Activated CD4-positive, alpha-beta T cell treated with anti-CD3 and anti-CD28 coated beads, Interleukin-2, amount 10 ng/mL, durations not matched to agents 7 days and 5 days (primary cell): Measurements from ENCODE around the gene HDAC8. TPM values are rescaled to one million over a fixed set of nuclear protein-coding genes. Genes with fewer than 3 reads are reported as not detected.
A peak's percentile ranks its signal among the peaks of the same experiment; 100 is the strongest.
"Not testable (repeated sequence)": the region's sequence is repeated elsewhere in the genome, so short reads cannot be mapped to it uniquely, and the experiment has no call there.

Experiments
- CTCF ChIA-PET: fragments of 350-600 bp; sonication (Branson Sonifier 250); formaldehyde crosslinking; loops from one replicate; lab custom pipeline; 2021; ENCODE audit warnings: antibody characterized with exemption; lab: Charles Lee
- POLR2A ChIA-PET: fragments of 350-600 bp; sonication (Branson Sonifier 250); formaldehyde crosslinking; loops from one replicate; lab custom pipeline; 2021; ENCODE audit warnings: antibody characterized with exemption; lab: Charles Lee
- DNase-seq: peaks from one replicate; pipeline ENCODE4 v3.0.0-alpha.2; 2020
- H3K27ac Mint-ChIP-seq: one replicate; pipeline ENCODE4 v1.8.0; 2021; ENCODE audit warnings: mild to moderate bottlenecking, moderate library complexity, mixed read lengths
- H3K27me3 Mint-ChIP-seq: one replicate; pipeline ENCODE4 v1.8.0; 2021; ENCODE audit warnings: mixed read lengths
- H3K36me3 Mint-ChIP-seq: one replicate; pipeline ENCODE4 v1.8.0; 2021; ENCODE audit warnings: low read depth, mixed read lengths
- H3K4me1 Mint-ChIP-seq: one replicate; pipeline ENCODE4 v1.8.0; 2021; ENCODE audit warnings: mixed read lengths
- H3K4me3 Mint-ChIP-seq: one replicate; pipeline ENCODE4 v1.8.0; 2021; ENCODE audit warnings: mild to moderate bottlenecking, moderate library complexity, mixed read lengths
- H3K9me3 Mint-ChIP-seq: one replicate; pipeline ENCODE4 v1.8.0; 2021; ENCODE audit warnings: mixed read lengths
- total RNA-seq, 2 experiments: library from RNA; stranded (reverse); gene quantifications; one replicate each; pipeline ENCODE4 v1.2.3, GENCODE V29; 2021

HDAC8 gene
- 10 to 100 TPM; 22.2 to 24.6 TPM for total RNA-seq

- Mint-ChIP-seq H3K4me1 (peaks cover 9% of the 10 kb centered on the region), H3K36me3 (peaks cover 8% of the 10 kb centered on the region), H3K4me3 (peak within 1 kb of the TSS; percentile 98), H3K9me3 (no peaks in the 10 kb centered on the region), H3K27ac (peak within 1 kb of the TSS; percentile 96), H3K27me3 (peaks cover 11% of the 10 kb centered on the region)
- POLR2A ChIA-PET: no interaction called here
- CTCF ChIA-PET: interaction anchor here (0.8 to 0.9 kb wide), 2 partner anchors 17 to 275 kb away, joined by 3 read pairs; no protein-coding TSS in a partner anchor
- DNase-seq: peak; percentile 67
These were observed at the start of gene HDAC8 for GRCh38 chrX:72572248-72573157. Gene HDAC8, minus strand, starts transcription at chrX:72572843. Its CDS starts 82 bp downstream, at chrX:72572761.

- peak overlapping the region; percentile 38 for H3K27ac Mint-ChIP-seq
- H3K27me3 Mint-ChIP-seq: no peaks in the 10 kb centered on the region
- ChIA-PET CTCF (no interaction called here), POLR2A (no interaction called here)
- H3K36me3 Mint-ChIP-seq: peaks cover 3% of the 10 kb centered on the region
- no peak overlapping the region for H3K4me3 Mint-ChIP-seq
- H3K9me3 Mint-ChIP-seq: no peaks in the 10 kb centered on the region
- DNase-seq: no peak
- H3K4me1 Mint-ChIP-seq: peaks cover 19% of the 10 kb centered on the region
These were observed 49.2 kb upstream of the HDAC8 start for GRCh38 chrX:72621625-72622485.

GRCh38 chrX:72621163-72621562 lies 48.5 kb upstream of the HDAC8 start:
- Mint-ChIP-seq H3K9me3 (no peaks in the 10 kb centered on the region), H3K36me3 (peaks cover 3% of the 10 kb centered on the region), H3K27me3 (no peaks in the 10 kb centered on the region), H3K4me3 (no peak overlapping the region), H3K27ac (peak overlapping the region; percentile 38), H3K4me1 (peaks cover 19% of the 10 kb centered on the region)
- POLR2A ChIA-PET: no interaction called here
- no peak for DNase-seq
- CTCF ChIA-PET: interaction anchor here (2.3 kb wide), 1 partner anchor 16 kb away, joined by 6 read pairs; no protein-coding TSS in a partner anchor

- Mint-ChIP-seq H3K27me3 (no peaks in the 10 kb centered on the region), H3K36me3 (peaks cover 3% of the 10 kb centered on the region), H3K4me3 (no peak overlapping the region), H3K4me1 (peaks cover 19% of the 10 kb centered on the region), H3K27ac (peak overlapping the region; percentile 14), H3K9me3 (no peaks in the 10 kb centered on the region)
- CTCF ChIA-PET: interaction anchor here (2.3 kb wide), 1 partner anchor 16 kb away, joined by 6 read pairs; no protein-coding TSS in a partner anchor
- peak; percentile 7 for DNase-seq
- POLR2A ChIA-PET: no interaction called here
These were observed 48.0 kb upstream of the HDAC8 start for GRCh38 chrX:72620550-72621145.

GRCh38 chrX:72609313-72609712 lies 36.7 kb upstream of the HDAC8 start:
- Mint-ChIP-seq H3K4me3 (no peak overlapping the region), H3K9me3 (no peaks in the 10 kb centered on the region), H3K36me3 (no peaks in the 10 kb centered on the region), H3K4me1 (peaks cover 5% of the 10 kb centered on the region), H3K27ac (no peak overlapping the region), H3K27me3 (no peaks in the 10 kb centered on the region)
- no peak for DNase-seq
- ChIA-PET POLR2A (no interaction called here), CTCF (no interaction called here)

- Mint-ChIP-seq H3K36me3 (no peaks in the 10 kb centered on the region), H3K9me3 (no peaks in the 10 kb centered on the region), H3K27ac (no peak overlapping the region), H3K4me1 (peaks cover 12% of the 10 kb centered on the region), H3K27me3 (no peaks in the 10 kb centered on the region), H3K4me3 (no peak overlapping the region)
- DNase-seq: no peak
- POLR2A ChIA-PET: no interaction called here
- CTCF ChIA-PET: interaction anchor here (2.7 kb wide), 1 partner anchor 15 kb away, joined by 6 read pairs; no protein-coding TSS in a partner anchor
These were observed 32.1 kb upstream of the HDAC8 start for GRCh38 chrX:72604705-72605104.

- H3K4me1 Mint-ChIP-seq: peaks cover 12% of the 10 kb centered on the region
- POLR2A ChIA-PET: no interaction called here
- H3K36me3 Mint-ChIP-seq: no peaks in the 10 kb centered on the region
- CTCF ChIA-PET: interaction anchor here (2.7 kb wide), 1 partner anchor 16 kb away, joined by 6 read pairs; no protein-coding TSS in a partner anchor
- H3K4me3 Mint-ChIP-seq: no peak overlapping the region
- H3K9me3 Mint-ChIP-seq: no peaks in the 10 kb centered on the region
- H3K27ac Mint-ChIP-seq: no peak overlapping the region
- no peak for DNase-seq
- H3K27me3 Mint-ChIP-seq: no peaks in the 10 kb centered on the region
These were observed 31.5 kb upstream of the HDAC8 start for GRCh38 chrX:72604112-72604511.

GRCh38 chrX:72591038-72591437 lies 18.4 kb upstream of the HDAC8 start:
- H3K4me1 Mint-ChIP-seq, H3K36me3 Mint-ChIP-seq, H3K27ac Mint-ChIP-seq, POLR2A ChIA-PET, H3K4me3 Mint-ChIP-seq, H3K9me3 Mint-ChIP-seq, H3K27me3 Mint-ChIP-seq, CTCF ChIA-PET, DNase-seq: not testable (repeated sequence)

GRCh38 chrX:72584163-72584562 lies 11.5 kb upstream of the HDAC8 start:
- no peaks in the 10 kb centered on the region for H3K4me1 Mint-ChIP-seq
- DNase-seq: no peak
- no peak overlapping the region for H3K27ac Mint-ChIP-seq
- H3K9me3 Mint-ChIP-seq: peaks cover 5% of the 10 kb centered on the region
- ChIA-PET CTCF (no interaction called here), POLR2A (no interaction called here)
- H3K36me3 Mint-ChIP-seq: no peaks in the 10 kb centered on the region
- H3K4me3 Mint-ChIP-seq: no peak overlapping the region
- H3K27me3 Mint-ChIP-seq: no peaks in the 10 kb centered on the region

- ChIA-PET CTCF (no interaction called here), POLR2A (no interaction called here)
These were observed 3.7 kb upstream of the HDAC8 start for GRCh38 chrX:72576141-72576894.

GRCh38 chrX:72573158-72573511 lies 492 bp upstream of the HDAC8 start:
- H3K4me1 Mint-ChIP-seq: peaks cover 9% of the 10 kb centered on the region
- H3K9me3 Mint-ChIP-seq: no peaks in the 10 kb centered on the region
- H3K4me3 Mint-ChIP-seq: peak overlapping the region; percentile 98
- ChIA-PET CTCF (interaction anchor here (0.9 kb wide), 1 partner anchor 275 kb away, joined by 3 read pairs; no protein-coding TSS in a partner anchor), POLR2A (no interaction called here)
- H3K27ac Mint-ChIP-seq: peak overlapping the region; percentile 96
- no peak for DNase-seq
- H3K27me3 Mint-ChIP-seq: peaks cover 11% of the 10 kb centered on the region
- H3K36me3 Mint-ChIP-seq: peaks cover 4% of the 10 kb centered on the region

More at GRCh38 chrX:72576141-72576894, 3.7 kb upstream of the HDAC8 start:
- no peak for DNase-seq
- Mint-ChIP-seq H3K36me3 (no peaks in the 10 kb centered on the region), H3K9me3 (no peaks in the 10 kb centered on the region), H3K27me3 (peaks cover 11% of the 10 kb centered on the region), H3K4me3 (no peak overlapping the region), H3K27ac (no peak overlapping the region), H3K4me1 (peaks cover 5% of the 10 kb centered on the region)

- ChIA-PET CTCF (interaction anchor here (2.2 kb wide), 1 partner anchor 13 kb away, joined by 6 read pairs; no protein-coding TSS in a partner anchor), POLR2A (no interaction called here)
- H3K4me3 Mint-ChIP-seq: no peak overlapping the region
- H3K4me1 Mint-ChIP-seq: peaks cover 9% of the 10 kb centered on the region
- H3K36me3 Mint-ChIP-seq: peaks cover 20% of the 10 kb centered on the region
- H3K27me3 Mint-ChIP-seq: peaks cover 1% of the 10 kb centered on the region
- DNase-seq: no peak
- H3K27ac Mint-ChIP-seq: no peak overlapping the region
- no peaks in the 10 kb centered on the region for H3K9me3 Mint-ChIP-seq
These were observed 2.9 kb downstream of the HDAC8 start for GRCh38 chrX:72569786-72570185.
